GM21447 (cell line): ENCODE data around the gene FBF1.

Experiments used
- ATAC-seq: cut with Tn5 transposase; IDR thresholded peaks from one replicate; pipeline ENCODE4 v1.9.1; 2021; ENCODE audit not compliant: unreplicated experiment

Gene FBF1

DNA sequence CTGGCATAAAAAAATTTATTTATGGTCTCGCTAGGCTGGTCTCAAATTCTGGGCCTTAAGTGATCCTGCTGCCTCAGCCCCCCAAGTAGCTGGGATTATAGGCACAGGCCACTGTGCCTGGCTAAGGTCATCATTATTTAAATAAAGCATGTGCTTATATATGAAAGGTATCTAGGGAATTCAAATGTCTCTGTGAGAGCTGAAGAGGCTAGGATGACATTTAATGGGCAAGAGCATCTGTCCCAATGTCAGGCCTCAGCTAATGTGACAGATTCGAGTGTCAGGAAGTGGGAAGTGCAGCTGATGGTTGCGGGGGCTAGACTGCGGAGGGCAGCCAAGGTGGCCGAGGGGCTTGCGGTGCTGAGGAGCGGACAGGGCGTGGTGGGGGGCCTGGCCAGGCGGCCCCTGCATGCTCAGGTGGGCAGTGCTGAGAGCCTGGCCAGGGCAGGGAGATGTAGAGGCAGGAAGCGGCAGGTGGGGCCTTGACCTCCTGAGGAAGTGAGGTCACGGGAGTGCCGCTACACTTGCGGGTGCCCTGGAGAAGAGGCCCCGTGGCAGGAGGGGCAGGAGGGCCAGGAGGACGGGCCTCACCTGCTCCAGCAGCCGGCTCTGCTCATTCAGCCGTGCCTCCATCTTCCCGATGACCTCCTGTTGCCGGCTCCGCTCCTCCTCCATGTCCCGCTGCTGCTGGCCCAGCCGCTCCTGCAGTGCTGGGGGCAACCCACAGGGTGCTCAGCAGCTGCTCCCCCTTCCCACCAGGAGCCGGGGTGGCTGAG is 23.5 kb downstream of the FBF1 start:
- no peak for ATAC-seq

GRCh38 chr17:75915268-75915667 is 25.6 kb downstream of the FBF1 start:
- ATAC-seq, result no peak

DNA sequence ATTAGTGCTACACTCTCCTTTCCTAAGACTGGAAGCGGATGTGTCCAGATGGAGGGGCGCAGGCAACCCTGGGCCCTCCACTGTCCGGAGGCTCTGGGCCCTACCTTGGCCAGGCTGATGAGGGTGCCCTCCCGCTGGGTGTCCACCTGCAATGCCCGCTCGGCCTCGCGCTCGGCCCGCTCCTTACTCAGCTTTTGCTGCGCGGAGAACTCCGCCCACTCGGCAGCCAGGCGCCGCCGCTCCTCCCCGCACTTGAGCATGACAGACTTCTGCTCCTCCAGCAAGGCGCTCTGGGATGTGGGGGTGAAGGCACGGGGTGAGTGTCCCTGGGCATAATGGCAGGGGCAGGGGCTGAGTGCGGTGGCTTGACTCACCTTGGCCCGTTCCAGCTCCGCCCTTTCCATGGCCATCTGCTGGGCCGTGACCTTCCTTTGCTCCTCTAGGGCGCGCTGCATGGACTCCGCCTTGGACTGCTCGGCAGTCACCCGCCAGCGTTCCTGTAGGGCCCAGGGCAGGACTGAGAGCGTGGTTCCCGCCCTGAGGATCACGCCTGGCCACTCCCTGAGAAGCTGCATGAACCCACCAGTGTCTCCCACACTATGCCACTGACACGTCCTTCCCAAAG is 26.1 kb downstream of the FBF1 start:
- no peak for ATAC-seq

DNA sequence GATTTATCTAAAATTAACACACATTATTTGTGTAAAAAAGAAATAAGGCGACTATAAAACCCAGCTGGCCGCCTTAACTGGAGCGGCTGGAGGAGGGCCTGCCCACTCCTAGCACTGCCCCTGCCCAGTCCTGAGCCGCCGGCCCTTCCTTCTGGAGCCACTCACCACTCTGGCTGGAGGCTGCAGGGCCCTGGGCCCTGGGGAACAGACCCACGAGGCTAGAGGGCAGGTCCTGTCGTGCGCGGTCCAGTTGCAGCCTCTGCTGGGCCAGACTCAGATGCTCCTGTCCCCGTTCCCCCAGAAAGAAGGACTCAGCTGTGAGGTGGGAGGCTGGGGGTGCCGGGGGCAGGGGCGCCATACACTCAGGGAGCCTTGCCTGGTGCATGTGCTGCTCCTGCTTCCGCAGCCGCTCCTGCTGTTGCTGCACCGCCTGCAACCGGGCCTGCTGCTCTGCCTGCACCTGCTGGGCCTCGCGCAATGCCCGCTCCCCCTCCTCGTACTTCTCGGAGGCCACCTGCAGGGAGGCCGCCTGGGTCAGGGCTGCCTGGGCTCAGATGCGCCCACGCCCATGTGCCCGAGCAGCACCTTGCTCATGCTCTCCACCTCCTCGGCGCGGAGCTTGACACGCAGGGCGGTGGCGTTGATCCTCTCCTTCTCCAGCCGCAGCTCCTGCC is 27.2 kb downstream of the FBF1 start:
- ATAC-seq, result no peak

DNA sequence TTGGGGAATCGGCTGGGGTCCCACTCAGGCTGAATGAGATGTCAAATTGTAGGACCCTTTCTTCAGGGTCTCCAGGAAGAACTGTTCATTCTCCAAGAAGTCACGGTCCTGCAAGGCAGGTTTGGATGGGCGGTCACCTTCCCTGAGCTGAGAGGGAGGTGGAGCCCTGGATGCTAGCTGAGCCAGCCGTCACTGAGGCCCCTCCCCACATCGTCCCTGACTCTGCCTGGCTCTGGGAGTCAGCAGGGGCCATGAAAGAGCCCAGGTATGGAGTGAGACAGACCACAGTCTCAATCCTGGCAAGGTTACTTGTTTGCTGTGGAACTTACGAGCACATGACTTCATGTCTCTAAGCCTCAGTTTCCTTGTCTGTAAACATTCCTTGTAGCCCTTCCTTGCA is 30.1 kb downstream of the FBF1 start:
- ATAC-seq, result no peak

- ATAC-seq, result no peak
Observed at GRCh38 chr17:75909812-75910274, 31.0 kb downstream of the FBF1 start.

- ATAC-seq, result no peak
Observed at GRCh38 chr17:75909051-75909811, 31.6 kb downstream of the FBF1 start.

GRCh38 chr17:75908201-75908600 is 32.6 kb downstream of the FBF1 start:
- ATAC-seq, result no peak

DNA sequence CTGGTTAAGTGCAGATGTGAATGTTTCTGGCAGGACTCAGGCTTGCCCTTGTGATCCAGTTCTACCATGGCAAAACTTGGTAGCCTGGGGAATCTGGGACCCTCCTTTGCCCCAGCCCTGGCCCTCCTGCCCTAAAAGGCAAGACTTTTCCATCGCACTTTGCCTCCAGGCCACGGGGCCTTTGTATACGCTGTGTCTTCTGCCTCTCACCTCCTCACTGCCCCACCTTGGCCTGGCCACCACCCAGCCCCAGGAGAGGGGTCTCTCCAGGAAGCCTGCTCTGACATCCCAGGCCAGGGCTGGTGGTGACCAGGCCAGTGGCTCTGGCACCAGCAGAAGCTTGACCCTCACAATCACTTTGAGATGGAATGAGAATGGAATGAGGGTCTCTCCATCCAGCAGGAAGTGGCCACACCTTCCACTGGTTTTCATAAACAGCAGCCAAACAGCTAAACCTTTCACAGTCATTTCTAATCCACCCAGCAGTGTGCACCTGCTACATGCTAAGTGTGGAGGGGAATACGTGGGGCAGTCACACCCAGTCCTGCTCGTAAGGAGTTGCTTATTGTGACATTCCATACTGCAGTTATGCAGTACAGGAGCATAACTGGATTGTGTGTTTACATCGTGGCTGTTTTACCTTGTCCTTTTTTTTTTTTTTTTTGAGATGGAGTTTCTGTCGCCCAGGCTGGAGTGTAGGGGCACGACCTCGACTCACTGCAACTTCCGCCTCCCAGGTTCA is 34.5 kb downstream of the FBF1 start:
- ATAC-seq, result no peak

DNA sequence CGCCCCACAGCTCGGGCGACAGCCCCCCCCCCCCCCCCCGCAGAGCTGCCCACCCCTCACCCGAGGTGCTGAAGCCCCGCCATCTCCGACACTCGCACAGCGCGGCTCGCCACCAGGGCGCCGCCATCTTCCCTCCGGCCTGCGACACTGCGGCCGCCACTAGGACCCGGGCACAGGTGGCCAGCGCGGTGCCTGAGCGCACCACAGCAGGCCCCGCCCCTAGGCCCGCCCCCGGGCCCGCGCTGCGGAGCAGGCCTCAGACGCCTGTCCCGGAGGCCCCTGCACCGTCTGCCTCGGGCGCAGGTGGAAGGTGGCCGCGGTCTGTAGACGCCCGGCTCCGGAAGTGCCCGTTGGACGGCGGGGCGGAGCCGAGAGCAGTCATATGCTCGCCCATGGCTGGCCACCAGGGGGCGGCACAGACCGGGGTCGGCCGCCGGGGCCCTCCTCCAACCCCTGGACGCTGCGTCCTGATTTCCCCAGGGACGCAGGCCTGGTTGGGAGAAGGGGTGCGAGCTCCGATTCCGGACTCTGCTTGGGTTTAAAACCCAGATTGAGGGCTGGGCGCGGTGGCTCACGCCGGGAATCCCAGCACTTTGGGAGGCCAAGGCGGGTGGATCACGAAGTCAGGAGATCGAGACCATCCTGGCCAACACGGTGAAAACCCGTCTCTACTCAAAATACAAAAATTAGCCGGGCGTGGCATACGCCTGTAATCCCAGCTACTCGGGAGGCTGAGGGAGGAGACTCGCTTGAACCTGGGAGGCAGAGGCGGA is 35.9 kb downstream of the FBF1 start, which contains the start of gene MRPL38:
Gene MRPL38 (minus strand): TSS at position 136 of the 773 bp plus-strand sequence. CDS start 9 bp downstream, at position 127.
- ATAC-seq, result peak; percentile 90

GRCh38 chr17:75902406-75902805 is 38.4 kb downstream of the FBF1 start:
- no peak for ATAC-seq

GRCh38 chr17:75901727-75902126 is 39.1 kb downstream of the FBF1 start:
- no peak for ATAC-seq

DNA sequence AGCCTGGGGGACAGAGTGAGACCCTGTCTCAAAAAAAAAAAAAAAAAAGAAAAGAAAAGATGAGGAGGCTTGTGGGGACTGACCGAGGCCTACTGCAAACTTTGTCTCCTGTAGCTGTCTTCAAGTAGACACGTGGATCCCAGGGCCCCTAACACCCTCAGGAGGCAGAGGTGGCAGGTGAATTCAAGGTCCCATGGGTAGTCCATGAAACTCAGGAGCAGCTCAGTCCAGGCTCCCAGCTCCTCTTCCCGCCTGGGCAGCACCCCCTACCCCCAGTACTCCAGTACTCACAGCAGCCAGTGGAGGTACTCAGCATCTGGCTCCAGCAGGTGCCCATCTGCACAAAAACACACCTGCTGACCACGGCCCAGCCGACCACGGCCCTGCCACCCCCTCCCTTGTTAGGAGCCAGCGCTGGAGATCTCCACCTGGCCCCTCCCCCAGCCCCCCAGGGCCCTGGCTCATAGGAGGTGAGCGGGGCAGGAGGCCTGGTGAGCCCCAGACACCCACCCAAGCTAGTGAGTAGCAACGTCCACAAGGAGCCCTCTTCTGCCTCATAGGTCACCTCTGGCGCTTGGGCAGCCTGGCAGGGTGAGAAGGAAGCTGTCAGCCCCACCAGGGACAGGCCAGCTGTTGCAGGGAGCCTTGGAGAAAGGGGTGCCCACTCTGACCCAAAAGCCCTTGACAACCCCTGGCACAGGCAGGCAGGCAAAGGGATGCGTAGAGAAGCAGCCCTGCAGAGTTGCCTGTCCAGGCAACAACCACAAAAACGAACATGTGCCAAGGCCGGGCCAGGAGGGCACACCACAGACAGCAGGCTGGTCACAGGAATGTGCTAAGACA is 39.9 kb downstream of the FBF1 start:
- no peak for ATAC-seq

GRCh38 chr17:75899767-75900468 is 40.9 kb downstream of the FBF1 start:
- no peak for ATAC-seq

GRCh38 chr17:75899353-75899752 is 41.5 kb downstream of the FBF1 start:
- ATAC-seq, result no peak

DNA sequence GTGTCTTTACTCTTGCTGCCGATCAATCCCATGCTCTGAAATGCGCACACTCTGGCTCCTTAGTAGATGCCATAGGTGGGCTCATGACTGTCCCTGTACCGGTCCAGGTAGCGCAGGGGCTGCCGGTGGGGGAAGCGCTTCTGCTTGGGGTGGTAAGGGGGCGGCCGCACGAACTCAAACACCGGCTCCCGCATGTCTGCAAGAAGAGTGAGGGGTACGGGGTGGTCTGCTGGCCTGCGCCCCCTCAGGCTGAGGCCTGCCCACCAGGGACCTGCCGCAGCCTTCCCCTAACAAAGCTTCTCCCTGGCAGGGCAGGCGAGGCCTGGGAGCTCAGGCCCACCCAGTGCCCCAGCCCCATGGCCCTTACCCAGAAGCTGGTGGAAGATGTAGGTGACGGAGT is 42.1 kb downstream of the FBF1 start:
- no peak for ATAC-seq

DNA sequence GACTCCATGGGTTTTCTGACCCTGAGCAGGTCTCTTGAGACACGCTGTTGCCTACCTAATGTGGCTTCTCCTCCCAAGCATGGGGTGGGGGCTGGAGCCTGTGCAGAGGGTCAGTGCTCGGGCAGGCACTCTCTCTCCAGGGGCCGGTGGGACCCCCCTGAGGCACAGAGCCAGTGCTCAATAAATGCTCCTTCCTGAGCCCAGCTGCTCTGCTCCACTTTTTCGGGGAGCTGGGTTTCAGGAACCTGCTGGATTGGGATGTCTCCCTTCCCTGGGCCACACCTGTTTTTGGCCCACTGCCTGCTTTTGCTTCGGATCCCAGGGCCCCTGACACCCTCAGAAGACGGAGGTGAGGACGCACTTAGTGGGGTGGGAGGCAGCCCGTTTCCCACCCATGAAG is 42.8 kb downstream of the FBF1 start:
- no peak for ATAC-seq
